Measurements from ENCODE around the gene ADGRF5.

The ADGRF5 gene

GRCh38 chr6:46900266-46900665 lies 21.5 kb downstream of the ADGRF5 start:
- CTCF ChIA-PET, result interaction anchor here (0.9 to 1.7 kb wide), 3 partner anchors 10 to 52 kb away, joined by 3 to 5 read pairs (median 3); no protein-coding TSS in a partner anchor
- no peak overlapping the region for H3K4me3 ChIP-seq (ENCODE audit: low read depth, low read length)
- H3K36me3 ChIP-seq (ENCODE audit: control insufficient read depth in 2 of 2, insufficient read depth in 1 of 2, low read length in 2 of 2), result no peaks in the 10 kb centered on the region
- no peaks in the 10 kb centered on the region for H3K4me1 ChIP-seq (ENCODE audit: control insufficient read depth, insufficient read depth, low read length)
- POLR2A ChIA-PET, result no interaction called here
- no peak overlapping the region for H3K27ac ChIP-seq (ENCODE audit: extremely low read depth, low read depth, low read length)
- no peaks in the 10 kb centered on the region for H3K9me3 ChIP-seq (ENCODE audit: control insufficient read depth, insufficient read depth, low read depth, low read length)
- no peak for TF ChIP-seq ZNF366 (tag by site-specific recombination; conservative IDR thresholded peaks at IDR 0.05)

GRCh38 chr6:46899659-46900058 lies 22.1 kb downstream of the ADGRF5 start:
- POLR2A ChIA-PET, result no interaction called here
- CTCF ChIA-PET, result interaction anchor here (0.7 to 1.7 kb wide), 3 partner anchors 9 to 106 kb away, joined by 3 to 5 read pairs (median 3); partner anchors contain the start of gene MEP1A
- no peak overlapping the region for H3K4me3 ChIP-seq (ENCODE audit: low read depth, low read length)
- H3K36me3 ChIP-seq (ENCODE audit: control insufficient read depth in 2 of 2, insufficient read depth in 1 of 2, low read length in 2 of 2), result no peaks in the 10 kb centered on the region
- H3K9me3 ChIP-seq (ENCODE audit: control insufficient read depth, insufficient read depth, low read depth, low read length), result no peaks in the 10 kb centered on the region
- TF ChIP-seq ZNF654 (tag by site-specific recombination; IDR thresholded peaks at IDR 0.05; ENCODE audit: low read depth) (no peak), ZNF350 (tag by site-specific recombination; IDR thresholded peaks at IDR 0.05) (no peak), YY1 (tag by site-specific recombination; IDR thresholded peaks at IDR 0.05) (no peak), SETDB1 (IDR thresholded peaks at IDR 0.05; ENCODE audit: insufficient read length, low read length) (no peak), ZSCAN16 (tag by site-specific recombination; IDR thresholded peaks at IDR 0.05) (no peak), ZNF777 (tag by site-specific recombination; IDR thresholded peaks at IDR 0.05; ENCODE audit: borderline replicate concordance) (no peak), ZNF548 (tag by site-specific recombination; IDR thresholded peaks at IDR 0.05) (no peak), ZNF341 (tag by site-specific recombination; IDR thresholded peaks at IDR 0.05; ENCODE audit: low read depth) (no peak), ZNF768 (tag by site-specific recombination; IDR thresholded peaks at IDR 0.05) (no peak), ZNF112 (tag by site-specific recombination; IDR thresholded peaks at IDR 0.05) (no peak), ZNF133 (tag by site-specific recombination; IDR thresholded peaks at IDR 0.05) (no peak), KLF8 (tag by site-specific recombination; IDR thresholded peaks at IDR 0.05) (no peak), KLF9 (tag by site-specific recombination; IDR thresholded peaks at IDR 0.05; ENCODE audit: low read depth) (no peak), ZNF10 (tag by site-specific recombination; IDR thresholded peaks at IDR 0.05) (no peak), ZNF391 (tag by site-specific recombination; IDR thresholded peaks at IDR 0.05; ENCODE audit: borderline replicate concordance, low read depth) (no peak), ZNF121 (tag by site-specific recombination; IDR thresholded peaks at IDR 0.05) (no peak), GFI1B (tag by site-specific recombination; IDR thresholded peaks at IDR 0.05) (no peak)
- TF ChIP-seq, protein P1, sequence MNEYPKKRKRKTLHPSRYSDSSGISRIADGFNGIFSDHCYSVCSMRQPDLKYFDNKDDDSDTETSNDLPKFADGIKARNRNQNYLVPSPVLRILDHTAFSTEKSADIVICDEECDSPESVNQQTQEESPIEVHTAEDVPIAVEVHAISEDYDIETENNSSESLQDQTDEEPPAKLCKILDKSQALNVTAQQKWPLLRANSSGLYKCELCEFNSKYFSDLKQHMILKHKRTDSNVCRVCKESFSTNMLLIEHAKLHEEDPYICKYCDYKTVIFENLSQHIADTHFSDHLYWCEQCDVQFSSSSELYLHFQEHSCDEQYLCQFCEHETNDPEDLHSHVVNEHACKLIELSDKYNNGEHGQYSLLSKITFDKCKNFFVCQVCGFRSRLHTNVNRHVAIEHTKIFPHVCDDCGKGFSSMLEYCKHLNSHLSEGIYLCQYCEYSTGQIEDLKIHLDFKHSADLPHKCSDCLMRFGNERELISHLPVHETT (tag by site-specific recombination; IDR thresholded peaks at IDR 0.05), result no peak
- TF ChIP-seq, protein P2, sequence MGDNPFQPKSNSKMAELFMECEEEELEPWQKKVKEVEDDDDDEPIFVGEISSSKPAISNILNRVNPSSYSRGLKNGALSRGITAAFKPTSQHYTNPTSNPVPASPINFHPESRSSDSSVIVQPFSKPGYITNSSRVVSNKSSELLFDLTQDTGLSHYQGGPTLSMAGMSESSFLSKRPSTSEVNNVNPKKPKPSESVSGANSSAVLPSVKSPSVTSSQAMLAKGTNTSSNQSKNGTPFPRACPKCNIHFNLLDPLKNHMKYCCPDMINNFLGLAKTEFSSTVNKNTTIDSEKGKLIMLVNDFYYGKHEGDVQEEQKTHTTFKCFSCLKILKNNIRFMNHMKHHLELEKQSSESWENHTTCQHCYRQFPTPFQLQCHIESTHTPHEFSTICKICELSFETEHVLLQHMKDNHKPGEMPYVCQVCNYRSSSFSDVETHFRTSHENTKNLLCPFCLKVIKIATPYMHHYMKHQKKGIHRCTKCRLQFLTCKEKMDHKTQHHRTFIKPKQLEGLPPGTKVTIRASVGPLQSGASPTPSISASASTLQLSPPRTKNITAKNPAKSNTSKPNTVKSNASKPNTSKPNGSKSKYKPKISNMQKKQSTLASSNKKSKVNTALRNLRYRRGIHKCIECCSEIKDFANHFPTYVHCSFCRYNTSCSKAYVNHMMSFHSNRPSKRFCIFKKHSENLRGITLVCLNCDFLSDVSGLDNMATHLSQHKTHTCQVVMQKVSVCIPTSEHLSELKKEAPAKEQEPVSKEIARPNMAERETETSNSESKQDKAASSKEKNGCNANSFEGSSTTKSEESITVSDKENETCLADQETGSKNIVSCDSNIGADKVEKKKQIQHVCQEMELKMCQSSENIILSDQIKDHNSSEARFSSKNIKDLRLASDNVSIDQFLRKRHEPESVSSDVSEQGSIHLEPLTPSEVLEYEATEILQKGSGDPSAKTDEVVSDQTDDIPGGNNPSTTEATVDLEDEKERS (tag by site-specific recombination; IDR thresholded peaks at IDR 0.05), result no peak
- TF ChIP-seq, protein P3, sequence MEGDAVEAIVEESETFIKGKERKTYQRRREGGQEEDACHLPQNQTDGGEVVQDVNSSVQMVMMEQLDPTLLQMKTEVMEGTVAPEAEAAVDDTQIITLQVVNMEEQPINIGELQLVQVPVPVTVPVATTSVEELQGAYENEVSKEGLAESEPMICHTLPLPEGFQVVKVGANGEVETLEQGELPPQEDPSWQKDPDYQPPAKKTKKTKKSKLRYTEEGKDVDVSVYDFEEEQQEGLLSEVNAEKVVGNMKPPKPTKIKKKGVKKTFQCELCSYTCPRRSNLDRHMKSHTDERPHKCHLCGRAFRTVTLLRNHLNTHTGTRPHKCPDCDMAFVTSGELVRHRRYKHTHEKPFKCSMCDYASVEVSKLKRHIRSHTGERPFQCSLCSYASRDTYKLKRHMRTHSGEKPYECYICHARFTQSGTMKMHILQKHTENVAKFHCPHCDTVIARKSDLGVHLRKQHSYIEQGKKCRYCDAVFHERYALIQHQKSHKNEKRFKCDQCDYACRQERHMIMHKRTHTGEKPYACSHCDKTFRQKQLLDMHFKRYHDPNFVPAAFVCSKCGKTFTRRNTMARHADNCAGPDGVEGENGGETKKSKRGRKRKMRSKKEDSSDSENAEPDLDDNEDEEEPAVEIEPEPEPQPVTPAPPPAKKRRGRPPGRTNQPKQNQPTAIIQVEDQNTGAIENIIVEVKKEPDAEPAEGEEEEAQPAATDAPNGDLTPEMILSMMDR (tag by site-specific recombination; IDR thresholded peaks at IDR 0.05), result no peak
- H3K27ac ChIP-seq (ENCODE audit: extremely low read depth, low read depth, low read length), result no peak overlapping the region
- no peaks in the 10 kb centered on the region for H3K4me1 ChIP-seq (ENCODE audit: control insufficient read depth, insufficient read depth, low read length)

Measured in HEK293 (cell line).